Measurements from ENCODE around the gene ZNF91. TPM values are rescaled to one million over a fixed set of nuclear protein-coding genes. Genes with fewer than 3 reads are reported as not detected.
"Not testable (repeated sequence)": the region's sequence is repeated elsewhere in the genome, so short reads cannot be mapped to it uniquely, and the experiment has no call there.

The ZNF91 gene
- total and polyA plus RNA-seq, 8 donors, result 6.4 to 139 (median 110) TPM

DNA sequence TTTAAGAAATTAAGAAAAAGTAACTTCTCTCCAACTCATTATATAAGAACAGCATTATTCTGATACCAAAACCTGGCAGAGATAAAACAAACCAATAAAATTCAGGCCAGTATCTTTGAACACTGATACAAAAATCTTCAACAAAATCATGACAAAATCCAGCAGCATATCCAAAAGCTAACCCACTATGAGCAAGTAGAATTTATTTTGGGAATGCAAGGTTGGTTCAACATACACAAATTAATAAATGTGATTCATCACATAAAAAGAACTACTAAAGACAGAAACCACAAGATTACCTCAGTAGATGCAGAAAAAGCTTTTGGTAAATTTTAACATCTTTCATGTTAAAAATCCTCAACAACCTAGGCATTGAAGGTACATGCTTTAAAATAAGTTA lies 12.3 kb downstream of the ZNF91 start:
- no peak overlapping the region for H3K27ac ChIP-seq
- peaks cover 35 to 83% (median 73%) of the 10 kb centered on the region in 4 donors for H3K36me3 ChIP-seq
- intact Hi-C loops (cut with DNase I; ENCODE audit: low total_unique reads), result no loop called here
- no peaks in the 10 kb centered on the region for H3K27me3 ChIP-seq
- H3K4me1 ChIP-seq, result peaks cover 0 to 21% (median 4%) of the 10 kb centered on the region in 4 donors
- peaks cover 15 to 88% (median 47%) of the 10 kb centered on the region in 4 donors for H3K9me3 ChIP-seq
- no peak for DNase-seq
- H3K4me3 ChIP-seq, result no peak overlapping the region
- TF ChIP-seq EP300 (IDR thresholded peaks at IDR 0.05), result no peak
- no peak for TF ChIP-seq POLR2AphosphoS5 (IDR thresholded peaks at IDR 0.05)
- no peak for TF ChIP-seq POLR2A (IDR thresholded peaks at IDR 0.05)
- TF ChIP-seq, protein P1, sequence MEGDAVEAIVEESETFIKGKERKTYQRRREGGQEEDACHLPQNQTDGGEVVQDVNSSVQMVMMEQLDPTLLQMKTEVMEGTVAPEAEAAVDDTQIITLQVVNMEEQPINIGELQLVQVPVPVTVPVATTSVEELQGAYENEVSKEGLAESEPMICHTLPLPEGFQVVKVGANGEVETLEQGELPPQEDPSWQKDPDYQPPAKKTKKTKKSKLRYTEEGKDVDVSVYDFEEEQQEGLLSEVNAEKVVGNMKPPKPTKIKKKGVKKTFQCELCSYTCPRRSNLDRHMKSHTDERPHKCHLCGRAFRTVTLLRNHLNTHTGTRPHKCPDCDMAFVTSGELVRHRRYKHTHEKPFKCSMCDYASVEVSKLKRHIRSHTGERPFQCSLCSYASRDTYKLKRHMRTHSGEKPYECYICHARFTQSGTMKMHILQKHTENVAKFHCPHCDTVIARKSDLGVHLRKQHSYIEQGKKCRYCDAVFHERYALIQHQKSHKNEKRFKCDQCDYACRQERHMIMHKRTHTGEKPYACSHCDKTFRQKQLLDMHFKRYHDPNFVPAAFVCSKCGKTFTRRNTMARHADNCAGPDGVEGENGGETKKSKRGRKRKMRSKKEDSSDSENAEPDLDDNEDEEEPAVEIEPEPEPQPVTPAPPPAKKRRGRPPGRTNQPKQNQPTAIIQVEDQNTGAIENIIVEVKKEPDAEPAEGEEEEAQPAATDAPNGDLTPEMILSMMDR (IDR thresholded peaks at IDR 0.05), result no peak

DNA sequence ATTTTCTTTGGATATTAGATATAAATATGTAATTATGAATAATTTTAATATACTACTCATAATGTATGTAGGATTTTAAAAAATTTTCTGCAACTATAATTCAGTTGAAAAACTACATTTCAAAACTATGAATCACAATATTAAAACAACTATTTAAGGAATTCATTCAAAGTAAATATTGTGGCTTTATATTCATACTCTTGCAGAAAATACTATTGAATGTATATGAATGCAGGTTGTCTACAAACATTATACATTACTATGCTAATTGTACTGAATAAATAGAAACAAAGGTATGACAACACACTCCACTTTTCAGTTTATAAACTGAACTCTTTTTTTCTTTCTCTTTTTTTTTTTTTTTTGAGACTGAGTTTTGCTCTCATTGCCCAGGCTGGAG lies 14.2 kb downstream of the ZNF91 start:
- Histone ChIP-seq H3K4me3 (no peak overlapping the region), H3K9me3 (peaks cover 15 to 87% (median 51%) of the 10 kb centered on the region in 4 donors), H3K27ac (no peak overlapping the region), H3K27me3 (no peaks in the 10 kb centered on the region), H3K4me1 (peaks cover 0 to 24% (median 8%) of the 10 kb centered on the region in 4 donors), H3K36me3 (peaks cover 29 to 75% (median 66%) of the 10 kb centered on the region in 4 donors)
- TF ChIP-seq POLR2A (IDR thresholded peaks at IDR 0.05) (no peak), POLR2AphosphoS5 (IDR thresholded peaks at IDR 0.05) (no peak), EP300 (IDR thresholded peaks at IDR 0.05) (no peak)
- TF ChIP-seq, protein P1 (IDR thresholded peaks at IDR 0.05), result no peak
- intact Hi-C loops (cut with DNase I; ENCODE audit: low total_unique reads), result no loop called here
- no peak for DNase-seq

DNA sequence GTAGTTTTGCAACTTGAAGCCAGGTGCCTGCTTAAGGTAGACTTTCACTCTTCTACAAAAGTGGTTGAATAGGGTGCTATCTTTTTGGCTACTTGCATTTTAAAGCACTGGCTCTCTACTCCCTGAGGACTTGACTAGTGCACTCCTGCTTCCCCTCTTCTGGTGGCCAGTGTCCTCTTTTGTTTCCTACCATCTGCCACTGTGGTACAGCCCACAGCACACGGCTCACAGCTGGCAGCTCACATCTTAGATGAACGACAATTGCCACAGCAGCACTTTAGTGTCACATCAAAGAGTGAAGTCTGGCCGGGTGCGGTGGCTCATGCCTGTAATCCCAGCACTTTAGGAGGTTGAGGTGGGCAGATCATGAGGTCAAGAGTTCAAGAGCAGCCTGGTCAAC lies 15.6 kb downstream of the ZNF91 start:
- H3K4me3 ChIP-seq; H3K27ac ChIP-seq; H3K27me3 ChIP-seq; intact Hi-C loops (cut with DNase I; ENCODE audit: low total_unique reads): not testable (repeated sequence)
- WGBS, 5 donors, result 82 to 96% (median 92%) methylated on average over 4 of the region's 4 CpGs
- Histone ChIP-seq H3K9me3 (peaks cover 15 to 89% (median 50%) of the 10 kb centered on the region in 4 donors), H3K36me3 (peaks cover 25 to 75% (median 66%) of the 10 kb centered on the region in 4 donors), H3K4me1 (peaks cover 0 to 24% (median 8%) of the 10 kb centered on the region in 4 donors)
- DNase-seq, result peak in 1 of 2 donors; percentile 17

DNA sequence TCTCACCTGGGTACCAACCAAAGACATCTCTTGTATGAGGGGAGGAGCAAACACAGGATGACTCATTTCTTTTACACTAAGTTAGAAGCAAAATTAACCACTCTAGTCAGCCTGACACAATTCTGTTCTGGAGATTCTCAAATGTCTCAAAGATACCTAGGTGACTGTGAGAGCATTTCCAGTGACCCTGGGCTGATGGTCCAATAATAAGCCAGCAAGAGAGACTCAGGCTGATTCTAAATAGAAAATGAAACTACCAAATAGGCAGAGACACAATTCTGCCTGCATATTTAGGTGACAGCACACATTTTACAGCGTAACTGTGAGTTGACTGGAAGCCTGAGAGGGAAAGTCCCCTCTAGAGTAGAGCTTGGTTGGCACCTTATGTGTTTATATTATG lies 16.3 kb downstream of the ZNF91 start:
- peaks cover 0 to 24% (median 8%) of the 10 kb centered on the region in 4 donors for H3K4me1 ChIP-seq
- WGBS, 5 donors, result 68 to 88% (median 80%) methylated on average over 1 of the region's 1 CpG
- DNase-seq, result no peak
- H3K36me3 ChIP-seq, result peaks cover 17 to 75% (median 66%) of the 10 kb centered on the region in 4 donors
- H3K9me3 ChIP-seq, result peaks cover 8 to 89% (median 50%) of the 10 kb centered on the region in 4 donors
- intact Hi-C loops (cut with DNase I; ENCODE audit: low total_unique reads), result no loop called here
- no peak overlapping the region for H3K4me3 ChIP-seq
- H3K27ac ChIP-seq, result no peak overlapping the region
- no peaks in the 10 kb centered on the region for H3K27me3 ChIP-seq
- no peak for TF ChIP-seq POLR2AphosphoS5 (IDR thresholded peaks at IDR 0.05)
- TF ChIP-seq, protein P1 (IDR thresholded peaks at IDR 0.05), result no peak
- TF ChIP-seq EP300 (IDR thresholded peaks at IDR 0.05), result no peak
- TF ChIP-seq POLR2A (IDR thresholded peaks at IDR 0.05), result no peak

DNA sequence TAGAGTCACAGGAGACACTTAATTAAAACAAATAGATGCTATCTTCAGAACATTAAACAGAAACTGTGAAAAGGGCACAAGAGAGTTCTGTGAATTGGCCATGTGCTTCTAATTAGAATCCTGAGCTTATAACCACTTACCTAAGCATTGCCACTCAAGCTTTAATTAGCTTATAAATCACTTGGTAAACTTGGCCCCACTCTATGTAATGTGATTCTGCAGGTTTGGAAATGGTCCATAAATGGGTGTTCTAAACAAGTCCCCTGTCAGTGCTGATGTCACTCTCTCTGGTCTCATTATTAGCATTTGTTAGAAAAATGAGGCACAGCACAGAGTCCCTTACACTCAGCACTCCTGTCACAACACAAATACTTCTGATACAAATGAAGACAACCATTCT lies 18.0 kb downstream of the ZNF91 start:
- Histone ChIP-seq H3K9me3 (peaks cover 0 to 87% (median 45%) of the 10 kb centered on the region in 4 donors), H3K4me1 (peaks cover 0 to 24% (median 8%) of the 10 kb centered on the region in 4 donors), H3K36me3 (peaks cover 20 to 75% (median 66%) of the 10 kb centered on the region in 4 donors), H3K27me3 (no peaks in the 10 kb centered on the region), H3K27ac (no peak overlapping the region), H3K4me3 (no peak overlapping the region)
- intact Hi-C loops (cut with DNase I; ENCODE audit: low total_unique reads), result no loop called here
- TF ChIP-seq POLR2A (IDR thresholded peaks at IDR 0.05) (no peak), POLR2AphosphoS5 (IDR thresholded peaks at IDR 0.05) (no peak), EP300 (IDR thresholded peaks at IDR 0.05) (no peak)
- TF ChIP-seq, protein P1 (IDR thresholded peaks at IDR 0.05), result no peak
- no peak for DNase-seq
